Kidney glomerular epithelial cell (primary cell): Measurements from ENCODE around the gene CALML5.
A peak's percentile ranks its signal among the peaks of the same experiment; 100 is the strongest.

Source experiments
- DNase-seq: peaks from one replicate; lab custom pipeline; 2025; lab: John Stamatoyannopoulos, UW

Gene CALML5

DNA sequence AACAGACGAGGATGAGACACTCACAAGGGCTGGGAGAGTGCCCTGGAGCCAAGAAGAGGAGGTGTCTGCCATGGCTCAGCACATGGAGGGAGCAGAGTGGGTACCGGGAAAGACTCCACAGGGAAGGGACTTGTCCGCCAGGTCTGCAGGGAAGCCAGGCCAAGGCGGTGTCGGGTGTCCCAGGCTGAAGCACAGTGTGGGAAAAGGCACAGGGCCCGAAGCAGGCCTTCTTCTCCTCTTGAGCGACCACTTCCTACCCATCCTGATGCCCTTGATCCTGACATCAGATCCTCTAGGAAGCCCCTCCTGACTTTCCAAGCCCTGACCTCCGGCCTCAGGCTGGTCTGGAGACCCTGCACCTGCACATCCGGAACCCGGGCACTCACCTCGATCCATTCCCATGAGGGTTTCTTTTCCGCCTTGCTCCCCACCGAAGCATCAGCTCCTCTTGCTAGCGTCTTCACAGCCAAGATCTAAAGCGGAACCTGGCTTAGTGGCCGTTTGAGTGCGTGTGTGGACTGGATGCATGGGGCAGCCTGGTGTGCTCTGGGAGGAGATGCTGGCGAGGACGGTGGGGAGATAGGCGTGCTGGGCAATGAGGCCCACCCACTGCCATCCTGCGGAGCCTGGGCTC is 33.8 kb upstream of the CALML5 start:
- DNase-seq: no peak

DNA sequence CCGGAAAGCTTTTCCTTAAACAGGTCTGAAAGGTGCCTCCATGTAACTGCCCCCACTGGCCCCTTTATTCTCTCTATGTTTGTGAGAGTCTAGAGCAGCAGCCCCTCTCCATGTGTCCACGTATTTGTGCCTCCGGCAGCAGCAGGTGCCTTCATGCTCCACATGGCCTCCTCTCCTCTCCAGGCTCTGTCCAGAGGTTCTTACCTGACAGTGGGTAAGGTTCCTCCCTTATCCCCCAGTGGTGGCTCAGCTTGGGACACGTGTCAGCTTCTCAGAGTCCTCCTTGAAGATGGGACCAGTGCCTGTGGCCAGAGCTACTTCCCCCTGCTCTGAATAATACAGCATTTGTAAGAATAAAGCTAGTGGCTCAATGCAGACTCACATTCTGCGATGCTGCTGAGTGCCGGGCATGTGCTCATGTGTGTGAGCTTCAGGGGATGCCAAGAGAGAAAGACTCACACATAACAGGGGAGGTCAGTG is 33.3 kb upstream of the CALML5 start:
- no peak for DNase-seq

GRCh38 chr10:5532307-5532605 is 32.9 kb upstream of the CALML5 start:
- no peak for DNase-seq

GRCh38 chr10:5531558-5532306 is 32.4 kb upstream of the CALML5 start:
- DNase-seq: no peak

- no peak for DNase-seq
Measured at GRCh38 chr10:5530846-5531557, 31.6 kb upstream of the CALML5 start.

DNA sequence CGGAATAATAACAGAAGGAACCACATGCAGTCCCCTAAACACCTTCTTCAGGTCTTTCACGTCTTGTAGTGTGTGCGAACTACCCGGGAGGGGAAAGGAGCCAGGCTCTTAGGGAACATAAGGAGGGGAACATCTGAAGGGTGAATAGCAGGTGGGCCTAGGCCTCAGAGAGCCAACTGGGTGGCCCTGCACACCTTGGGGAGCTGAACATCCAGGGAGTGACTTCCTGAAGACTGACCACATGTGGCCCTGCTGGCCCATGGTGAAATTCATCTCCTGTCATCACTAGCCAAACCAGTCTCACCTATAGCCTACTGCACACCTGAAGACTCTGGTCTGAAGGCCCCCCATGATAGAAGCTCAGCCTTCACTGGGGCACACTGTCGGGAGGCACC is 31.0 kb upstream of the CALML5 start:
- no peak for DNase-seq

- DNase-seq: no peak
Measured at GRCh38 chr10:5529702-5530411, 30.5 kb upstream of the CALML5 start.

DNA sequence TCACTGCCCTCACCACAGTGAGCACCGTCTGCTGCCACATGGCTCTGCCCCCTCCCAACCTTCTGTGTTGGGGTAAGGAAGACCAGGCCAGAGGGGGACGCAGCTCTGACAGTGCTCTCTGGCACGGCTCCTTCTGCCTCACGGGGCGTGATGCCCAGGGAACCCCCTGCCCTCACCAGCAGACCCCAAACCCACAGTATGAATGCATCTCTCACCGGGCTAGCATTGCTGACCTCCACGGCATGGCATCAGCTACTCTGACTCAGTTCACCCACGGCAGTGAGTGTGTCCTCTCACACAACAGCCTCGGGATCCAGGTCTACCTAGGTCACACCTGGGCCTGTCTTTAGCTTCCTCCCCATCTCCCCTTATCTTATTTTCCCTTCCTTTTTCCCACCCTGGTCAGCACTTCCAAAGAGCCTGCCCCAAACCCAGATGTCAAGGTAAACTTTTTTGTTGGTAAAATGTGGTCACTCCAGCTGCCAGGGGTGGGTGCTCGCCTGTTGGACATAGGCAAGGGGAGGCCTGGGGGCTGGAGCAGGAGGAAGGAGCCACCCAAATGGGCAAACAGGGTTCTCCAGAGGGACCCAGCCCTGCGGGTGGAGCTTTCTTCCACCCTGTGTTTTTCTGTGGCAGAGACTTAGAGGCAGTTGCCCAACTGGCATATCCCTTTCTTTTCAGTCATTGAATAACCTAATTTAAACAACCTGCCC is 29.8 kb upstream of the CALML5 start:
- no peak for DNase-seq

- no peak for DNase-seq
Measured at GRCh38 chr10:5527332-5528200, 28.2 kb upstream of the CALML5 start.

DNA sequence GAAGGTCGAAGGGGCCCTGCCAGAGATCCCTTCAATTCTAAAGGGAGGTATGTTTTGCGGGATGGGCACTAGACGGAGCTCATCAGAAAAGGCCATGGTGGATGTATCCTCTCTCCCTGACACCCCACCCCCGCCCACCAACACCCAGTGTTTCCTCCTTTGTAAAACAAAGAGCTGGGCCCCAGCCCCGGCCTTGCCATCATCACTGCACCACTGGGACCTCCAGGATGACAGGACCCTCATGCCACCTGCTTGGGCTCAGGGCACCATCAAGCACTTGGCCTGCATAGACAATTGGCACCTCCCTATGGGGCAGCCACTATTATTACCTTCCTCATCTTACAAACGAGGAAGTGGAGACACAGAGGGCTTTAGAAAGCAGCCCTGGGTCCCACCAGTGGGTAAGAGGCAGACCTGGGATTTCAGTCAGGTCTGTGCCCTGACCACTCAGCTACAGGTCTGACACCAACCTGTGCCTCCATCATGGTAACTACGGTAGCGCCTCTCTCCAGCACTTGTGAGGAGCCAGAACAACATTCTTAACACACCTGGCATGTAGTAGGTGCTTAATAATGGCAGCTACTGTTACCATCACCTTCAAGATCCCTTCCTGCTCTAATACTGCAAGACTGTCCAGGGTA is 27.4 kb upstream of the CALML5 start:
- no peak for DNase-seq

DNA sequence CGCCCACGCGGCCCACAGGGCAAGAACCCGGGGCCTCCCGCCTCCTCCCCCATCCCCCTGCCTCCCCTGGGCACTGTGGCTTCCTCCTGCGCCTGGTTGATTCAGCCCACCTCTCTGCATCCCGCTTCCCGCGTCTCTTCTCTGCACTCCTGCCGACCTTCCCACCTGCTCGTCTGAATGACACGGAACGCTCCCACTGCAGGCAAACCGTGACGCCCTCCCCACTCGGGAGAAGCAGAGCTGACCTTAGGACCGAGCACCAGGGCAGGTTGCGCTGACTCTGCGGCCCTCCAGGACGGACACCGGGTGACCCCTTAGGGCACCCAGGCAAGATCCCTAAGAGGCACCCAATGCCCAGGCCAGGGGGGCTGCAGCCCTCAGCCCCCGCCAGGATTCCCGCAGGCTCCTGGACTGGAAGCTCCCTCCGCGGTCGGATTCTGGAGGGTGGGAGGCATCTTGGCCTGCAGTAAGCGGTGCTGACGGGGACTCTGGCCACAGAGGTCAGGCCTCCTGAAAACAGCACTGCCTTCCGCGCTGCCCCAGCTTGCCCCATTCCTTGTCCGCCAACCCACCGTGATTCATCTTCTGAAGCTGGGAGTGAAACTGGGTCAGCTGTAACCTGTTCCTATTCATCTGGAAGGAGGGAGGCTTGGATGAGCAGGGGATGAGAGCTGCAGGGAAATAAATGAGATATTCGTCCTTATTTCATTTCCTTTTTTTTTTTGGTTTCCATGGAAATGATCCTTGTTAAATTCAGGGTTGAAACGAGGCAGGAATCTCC is 26.4 kb upstream of the CALML5 start:
- DNase-seq: peak; percentile 11

DNA sequence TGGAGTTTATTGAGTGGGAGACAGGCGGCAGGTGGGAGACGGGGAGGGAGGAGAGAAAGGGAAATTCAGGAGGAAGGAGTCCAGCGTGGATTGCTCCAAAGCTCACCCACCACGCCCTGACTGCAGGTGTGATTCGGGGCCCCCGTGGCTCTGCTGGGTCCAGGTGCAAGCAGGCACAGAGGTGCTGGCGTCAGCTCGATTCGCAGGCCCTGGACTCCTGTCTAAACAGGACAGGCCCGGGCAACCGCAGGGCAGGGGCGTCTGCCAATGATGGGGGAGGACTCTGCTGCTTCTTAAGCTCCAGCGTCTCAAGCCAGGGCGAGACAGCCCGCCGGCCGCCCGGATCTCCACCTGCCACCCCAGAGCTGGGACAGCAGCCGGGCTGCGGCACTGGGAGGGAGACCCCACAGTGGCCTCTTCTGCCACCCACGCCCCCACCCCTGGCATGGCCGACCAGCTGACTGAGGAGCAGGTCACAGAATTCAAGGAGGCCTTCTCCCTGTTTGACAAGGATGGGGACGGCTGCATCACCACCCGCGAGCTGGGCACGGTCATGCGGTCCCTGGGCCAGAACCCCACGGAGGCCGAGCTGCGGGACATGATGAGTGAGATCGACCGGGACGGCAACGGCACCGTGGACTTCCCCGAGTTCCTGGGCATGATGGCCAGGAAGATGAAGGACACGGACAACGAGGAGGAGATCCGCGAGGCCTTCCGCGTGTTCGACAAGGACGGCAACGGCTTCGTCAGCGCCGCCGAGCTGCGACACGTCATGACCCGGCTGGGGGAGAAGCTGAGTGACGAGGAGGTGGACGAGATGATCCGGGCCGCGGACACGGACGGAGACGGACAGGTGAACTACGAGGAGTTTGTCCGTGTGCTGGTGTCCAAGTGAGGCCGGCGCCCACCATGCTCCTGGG is 25.5 kb upstream of the CALML5 start, which contains the start of gene CALML3:
TSS of gene CALML3 (plus strand) at position 321 of the 920 bp plus-strand sequence. CDS start at position 446, 125 bp downstream.
- DNase-seq: no peak

DNA sequence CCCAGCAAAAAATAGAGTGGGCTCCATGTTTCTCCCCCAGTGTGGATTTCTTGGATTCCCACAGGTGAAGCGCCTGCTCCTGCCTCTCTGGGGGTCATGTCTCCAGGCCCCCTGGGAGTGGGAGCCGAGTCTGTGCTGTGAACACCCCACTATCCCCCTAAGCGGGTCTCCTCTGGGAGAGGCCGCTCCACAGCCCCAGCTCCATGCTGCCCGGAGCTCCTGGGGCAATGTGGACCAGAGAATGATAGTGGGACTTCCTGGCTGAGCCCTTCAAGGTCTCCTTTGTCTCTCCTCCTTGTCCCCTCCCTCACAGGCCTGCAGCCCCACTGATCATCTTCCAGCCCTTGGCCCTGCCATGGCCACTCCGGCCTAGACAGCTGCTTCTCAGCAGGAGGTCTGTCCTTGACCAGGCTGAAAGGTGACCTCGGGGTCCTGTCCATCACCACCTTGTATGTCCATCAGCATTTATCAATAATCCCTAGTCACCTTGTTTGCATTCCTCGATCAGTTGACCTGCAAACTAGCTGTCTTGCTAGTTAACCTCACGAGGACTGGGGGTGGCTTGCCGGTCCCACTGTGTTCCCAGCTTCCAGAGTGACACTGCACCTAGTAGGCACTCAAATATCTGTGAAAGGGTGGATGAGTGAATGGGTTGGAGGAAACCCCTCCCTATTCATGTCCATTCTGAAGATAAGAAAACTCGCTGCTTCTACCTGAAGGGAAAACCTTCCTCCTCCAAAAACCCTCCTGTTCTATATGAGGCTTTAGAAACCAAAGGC is 24.6 kb upstream of the CALML5 start:
- no peak for DNase-seq

DNA sequence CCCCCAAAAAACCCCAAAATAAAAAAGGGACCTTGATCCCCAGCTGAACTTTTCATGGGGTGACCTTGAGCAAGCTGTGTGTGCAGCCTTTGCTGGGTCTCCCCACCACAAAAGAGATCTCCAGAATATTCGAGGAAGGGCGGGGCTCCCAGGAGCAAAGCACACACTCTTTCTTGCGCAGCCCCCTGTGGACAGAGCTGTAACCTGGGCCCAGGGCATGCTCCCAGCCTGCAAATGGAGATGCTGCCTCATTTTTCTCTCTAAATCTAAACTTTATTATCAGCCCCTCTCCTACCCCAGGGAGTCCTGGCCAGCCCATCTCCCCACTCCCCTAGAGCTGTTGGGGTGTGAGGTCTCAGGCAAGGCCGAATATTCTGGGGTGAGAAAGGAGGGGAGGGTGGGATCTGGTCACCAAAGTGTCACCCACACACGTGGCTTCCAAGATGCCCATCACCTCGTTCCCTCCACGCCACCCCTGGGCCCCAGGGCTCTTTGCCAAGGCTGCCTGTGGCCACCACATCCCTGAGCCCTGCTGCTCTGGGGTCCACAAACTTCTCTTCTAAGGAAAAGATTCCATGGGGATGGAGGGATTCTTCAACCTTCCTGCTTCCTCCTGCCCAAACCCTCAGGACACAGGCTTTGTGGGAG is 23.7 kb upstream of the CALML5 start:
- DNase-seq: no peak

- no peak for DNase-seq
Measured at GRCh38 chr10:5519054-5519453, 19.7 kb upstream of the CALML5 start.

GRCh38 chr10:5518143-5518542 is 18.8 kb upstream of the CALML5 start:
- no peak for DNase-seq

DNA sequence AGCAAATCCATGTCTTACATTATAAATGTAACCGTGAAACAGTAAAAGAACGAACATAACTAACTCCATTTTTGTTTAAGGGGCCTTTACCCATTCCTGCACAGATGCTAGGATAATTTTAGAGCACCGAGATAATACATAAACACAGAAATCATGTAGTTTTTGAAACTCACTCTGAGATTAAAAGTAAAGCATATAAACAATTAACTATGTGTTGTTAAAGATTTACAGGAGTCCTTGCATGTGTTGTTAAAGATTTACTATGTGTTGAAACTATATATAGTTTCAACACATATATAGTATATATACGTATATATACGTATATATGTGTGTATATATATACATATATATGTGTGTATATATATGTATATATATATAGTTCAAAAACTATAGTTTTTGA is 18.2 kb upstream of the CALML5 start:
- no peak for DNase-seq
